Neutrophil (primary cell): ENCODE data around the gene ZNF836.
A peak's percentile ranks its signal among the peaks of the same experiment; 100 is the strongest.

Experiments
- H3K27ac ChIP-seq: fragments of 200-600 bp; sonication (generic); 2 replicates; pipeline ENCODE4 v1.5.1; 2016; ENCODE audit warnings: mild to moderate bottlenecking, moderate library complexity
- H3K27me3 ChIP-seq: fragments of 200-600 bp; sonication (generic); 2 replicates; pipeline ENCODE4 v1.6.0; 2016; ENCODE audit warnings: mild to moderate bottlenecking
- H3K36me3 ChIP-seq: fragments of 200-600 bp; sonication (generic); 2 replicates; pipeline ENCODE4 v1.5.1; 2017
- H3K4me1 ChIP-seq, 2 experiments: fragments of 200-600 bp in 1 of 2; sonication (generic) in 1 of 2; 1 replicate in 1 of 2; 2 replicates in 1 of 2; pipeline versions ENCODE4 v1.5.1 to v1.6.1; 2013 to 2016; ENCODE audit warnings: low read depth in 1 of 2, low read length in 1 of 2, mild to moderate bottlenecking in 1 of 2, moderate library complexity in 1 of 2; ENCODE audit not compliant: control insufficient read depth in 1 of 2, insufficient read depth in 1 of 2
- H3K4me3 ChIP-seq, 2 experiments: fragments of 200-600 bp in 1 of 2; sonication (generic) in 1 of 2; 1 replicate in 1 of 2; 2 replicates in 1 of 2; pipeline ENCODE4 v1.5.1; 2013 to 2016; ENCODE audit warnings: low read depth in 1 of 2, low read length in 1 of 2, mild to moderate bottlenecking in 1 of 2, moderate library complexity in 1 of 2
- H3K9me3 ChIP-seq: fragments of 200-600 bp; sonication (generic); 2 replicates; pipeline ENCODE4 v1.5.1; 2016
- TF ChIP-seq, protein P1 (sequence below): fragments of 200-600 bp; sonication (generic); IDR thresholded peaks from 2 replicates; pipeline ENCODE4 v1.5.1; 2016; ENCODE audit warnings: antibody characterized with exemption

The ZNF836 gene

DNA sequence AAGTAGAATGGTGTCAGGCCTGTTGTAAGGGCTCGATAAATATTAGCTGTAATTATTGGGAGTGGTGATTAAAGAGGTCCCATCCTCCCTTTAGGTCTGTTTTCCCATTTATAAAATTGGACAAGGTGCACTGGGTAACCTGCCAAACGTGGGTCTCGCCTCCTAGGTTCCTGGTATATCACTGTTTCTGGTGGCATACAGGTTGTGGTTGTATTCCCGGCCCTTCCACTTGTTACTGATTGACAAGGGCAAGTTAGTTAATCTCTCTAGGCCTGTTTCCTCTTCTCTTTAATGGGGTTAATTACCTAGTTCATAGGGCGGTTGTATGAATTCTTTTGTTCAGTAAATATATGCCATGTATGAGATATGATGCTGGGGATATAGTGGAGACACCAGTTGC lies 20.0 kb upstream of the ZNF836 start:
- Histone ChIP-seq H3K4me1 (peaks cover 18 to 21% of the 10 kb centered on the region in 2 experiments), H3K4me3 (peak overlapping the region in 1 of 2 experiments; percentile 93), H3K27me3 (no peaks in the 10 kb centered on the region), H3K9me3 (no peaks in the 10 kb centered on the region), H3K27ac (no peak overlapping the region), H3K36me3 (peaks cover 29% of the 10 kb centered on the region)
- TF ChIP-seq, protein P1, sequence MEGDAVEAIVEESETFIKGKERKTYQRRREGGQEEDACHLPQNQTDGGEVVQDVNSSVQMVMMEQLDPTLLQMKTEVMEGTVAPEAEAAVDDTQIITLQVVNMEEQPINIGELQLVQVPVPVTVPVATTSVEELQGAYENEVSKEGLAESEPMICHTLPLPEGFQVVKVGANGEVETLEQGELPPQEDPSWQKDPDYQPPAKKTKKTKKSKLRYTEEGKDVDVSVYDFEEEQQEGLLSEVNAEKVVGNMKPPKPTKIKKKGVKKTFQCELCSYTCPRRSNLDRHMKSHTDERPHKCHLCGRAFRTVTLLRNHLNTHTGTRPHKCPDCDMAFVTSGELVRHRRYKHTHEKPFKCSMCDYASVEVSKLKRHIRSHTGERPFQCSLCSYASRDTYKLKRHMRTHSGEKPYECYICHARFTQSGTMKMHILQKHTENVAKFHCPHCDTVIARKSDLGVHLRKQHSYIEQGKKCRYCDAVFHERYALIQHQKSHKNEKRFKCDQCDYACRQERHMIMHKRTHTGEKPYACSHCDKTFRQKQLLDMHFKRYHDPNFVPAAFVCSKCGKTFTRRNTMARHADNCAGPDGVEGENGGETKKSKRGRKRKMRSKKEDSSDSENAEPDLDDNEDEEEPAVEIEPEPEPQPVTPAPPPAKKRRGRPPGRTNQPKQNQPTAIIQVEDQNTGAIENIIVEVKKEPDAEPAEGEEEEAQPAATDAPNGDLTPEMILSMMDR: no peak

DNA sequence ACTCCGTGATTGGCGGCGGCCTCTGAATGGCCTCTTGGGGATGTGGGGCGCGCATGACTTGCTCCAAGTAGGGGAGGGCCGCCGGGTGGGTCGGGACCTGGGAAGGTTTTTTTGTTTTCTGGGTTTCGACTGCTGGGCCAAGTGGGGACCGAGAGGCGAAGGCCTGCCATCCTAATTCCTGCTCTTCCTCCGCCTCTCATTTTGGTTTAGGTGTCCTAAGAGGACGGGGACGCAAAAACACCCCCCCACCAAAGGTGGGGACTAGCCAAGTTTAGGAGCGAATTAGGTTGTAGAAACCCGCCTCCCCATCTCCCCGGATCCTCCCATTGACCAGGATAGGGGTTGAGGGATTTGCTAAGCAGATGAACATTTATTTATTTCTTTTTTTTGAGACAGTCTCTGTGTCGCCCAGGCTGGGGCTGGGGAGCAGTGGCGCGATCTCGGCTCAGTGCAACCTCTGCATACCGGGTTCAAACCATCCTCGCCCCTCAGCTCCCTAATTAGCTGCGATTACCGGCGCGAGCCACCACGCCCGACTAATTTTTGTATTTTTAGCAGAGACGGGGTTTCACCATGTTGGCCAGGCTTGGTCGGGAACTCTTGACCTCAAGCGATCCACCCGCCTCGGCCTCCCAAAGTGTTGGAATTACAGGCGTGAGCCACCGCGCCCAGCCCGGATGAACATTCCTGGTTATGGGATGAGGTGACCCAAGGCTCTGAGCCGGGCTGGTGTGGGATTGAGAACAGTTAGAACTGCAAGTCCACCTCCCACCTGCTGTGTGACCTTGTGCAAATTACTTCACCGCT lies 19.3 kb upstream of the ZNF836 start:
- Histone ChIP-seq H3K9me3 (no peaks in the 10 kb centered on the region), H3K4me3 (peak overlapping the region; percentile 93 to 99), H3K4me1 (peaks cover 18 to 21% of the 10 kb centered on the region in 2 experiments), H3K27ac (peak overlapping the region; percentile 100), H3K36me3 (peaks cover 22% of the 10 kb centered on the region), H3K27me3 (no peaks in the 10 kb centered on the region)
- TF ChIP-seq, protein P1: no peak

DNA sequence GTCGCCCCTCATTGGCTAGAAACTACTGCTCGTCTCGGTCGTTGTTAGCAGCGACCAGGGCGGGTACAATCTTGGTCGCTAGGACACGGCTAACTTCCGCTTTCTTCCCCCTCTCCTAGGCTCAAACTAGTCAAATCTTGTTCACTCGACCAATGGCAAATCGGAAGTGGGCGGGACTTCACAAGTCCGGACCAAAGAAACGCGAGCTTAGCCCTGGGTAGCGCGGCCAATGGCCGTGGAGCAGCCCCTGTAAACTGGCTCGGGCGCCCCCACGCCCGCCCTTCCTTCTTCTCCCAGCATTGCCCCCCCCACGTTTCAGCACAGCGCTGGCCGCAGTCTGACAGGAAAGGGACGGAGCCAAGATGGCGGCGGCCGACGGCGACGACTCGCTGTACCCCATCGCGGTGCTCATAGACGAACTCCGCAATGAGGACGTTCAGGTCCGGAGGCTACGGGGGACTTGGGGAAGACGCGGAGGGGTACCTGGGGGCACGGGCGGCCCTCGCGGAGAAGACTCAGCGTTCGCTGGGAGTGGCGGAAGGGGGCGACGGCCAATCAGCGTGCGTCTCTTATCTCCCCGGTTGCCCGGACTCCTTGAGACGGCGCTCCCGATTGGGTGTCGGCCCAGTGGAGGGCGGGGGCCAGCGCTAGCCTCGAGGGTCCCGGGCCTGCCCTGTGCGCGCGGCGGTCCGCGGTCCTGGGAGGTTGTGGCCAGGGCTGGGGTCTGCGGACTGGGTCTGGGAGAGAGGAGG lies 18.5 kb upstream of the ZNF836 start, which contains the start of gene PPP2R1A:
TSS of gene PPP2R1A (plus strand) at position 318 of the 752 bp plus-strand sequence. CDS start at position 363, 45 bp downstream.
- Histone ChIP-seq H3K36me3 (peaks cover 14% of the 10 kb centered on the region), H3K27ac (peak within 1 kb of the TSS; percentile 100), H3K4me1 (peaks cover 18 to 21% of the 10 kb centered on the region in 2 experiments), H3K4me3 (peak within 1 kb of the TSS; percentile 93 to 99), H3K27me3 (no peaks in the 10 kb centered on the region), H3K9me3 (no peaks in the 10 kb centered on the region)
- TF ChIP-seq, protein P1: peak; percentile 33

DNA sequence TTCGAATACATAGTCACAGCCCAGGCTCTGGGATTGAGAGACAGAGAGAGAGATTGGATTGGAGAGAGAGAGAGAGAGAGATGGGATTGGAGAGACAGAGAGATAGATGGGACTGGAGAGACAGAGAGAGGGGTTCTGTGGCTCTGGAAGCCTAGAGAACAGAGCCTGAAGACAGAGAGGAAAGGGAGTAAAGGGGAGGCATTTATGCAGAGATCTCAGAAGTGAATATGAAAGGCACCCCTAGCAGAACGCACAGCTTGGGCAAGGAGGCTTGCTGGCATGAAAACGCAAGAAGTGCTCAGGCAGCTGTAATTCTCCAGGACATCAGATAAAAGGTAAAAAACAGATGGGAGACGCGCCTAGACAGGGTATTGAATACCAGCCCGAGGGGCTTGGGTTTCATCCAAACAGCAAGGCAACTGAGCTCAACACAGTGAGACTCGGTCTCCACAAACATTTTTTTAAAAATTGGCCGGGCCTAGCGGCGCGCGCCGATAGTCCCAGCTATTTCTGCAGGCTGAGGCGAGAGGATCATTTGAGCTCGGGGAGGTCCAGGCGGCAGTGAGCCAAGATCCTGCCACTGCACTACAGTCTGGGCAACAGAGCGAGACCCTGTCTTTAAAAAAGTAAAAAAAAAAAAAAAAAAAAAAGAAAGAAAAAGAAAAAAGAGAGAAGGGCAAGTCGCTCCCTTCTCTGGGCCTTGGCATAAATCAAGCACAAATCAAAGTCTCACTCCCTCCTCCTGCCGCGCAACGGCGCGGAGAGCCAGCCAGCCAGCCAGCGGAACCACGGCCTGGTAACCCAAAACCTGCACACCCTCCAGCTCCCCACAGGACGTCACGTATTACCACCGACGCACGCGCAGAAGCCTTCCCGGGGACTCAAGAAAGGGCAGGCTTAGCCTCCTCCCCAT lies 17.7 kb upstream of the ZNF836 start:
- Histone ChIP-seq H3K27ac (peak overlapping the region; percentile 100), H3K9me3 (no peaks in the 10 kb centered on the region), H3K4me1 (peaks cover 18 to 21% of the 10 kb centered on the region in 2 experiments), H3K36me3 (peaks cover 9% of the 10 kb centered on the region), H3K4me3 (peak overlapping the region; percentile 93 to 99), H3K27me3 (no peaks in the 10 kb centered on the region)
- TF ChIP-seq, protein P1: peak; percentile 51

DNA sequence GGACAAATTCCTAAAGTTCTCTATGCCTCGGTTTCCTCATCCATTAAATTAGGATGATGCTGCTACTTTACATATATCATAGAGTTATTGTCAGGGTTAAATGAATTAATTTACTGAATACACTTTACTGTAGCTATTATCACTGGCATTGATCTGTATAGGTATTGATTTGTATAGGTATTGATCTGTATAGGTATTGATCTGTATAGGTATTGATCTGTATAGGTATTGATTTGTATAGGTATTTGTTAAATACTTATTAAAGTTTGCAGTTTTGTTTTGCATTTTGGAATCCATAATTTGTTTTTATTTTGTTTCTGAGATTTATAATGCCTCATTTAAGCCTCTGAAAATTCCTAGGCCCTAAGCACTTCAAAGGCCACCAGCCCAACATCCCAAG lies 16.0 kb upstream of the ZNF836 start:
- TF ChIP-seq, protein P1: no peak
- no peaks in the 10 kb centered on the region for H3K27me3 ChIP-seq
- H3K4me1 ChIP-seq: peaks cover 18 to 21% of the 10 kb centered on the region in 2 experiments
- no peaks in the 10 kb centered on the region for H3K9me3 ChIP-seq
- H3K27ac ChIP-seq: no peak overlapping the region
- H3K36me3 ChIP-seq: no peaks in the 10 kb centered on the region
- H3K4me3 ChIP-seq: no peak overlapping the region
